HG03469 (cell line): Measurements from ENCODE around the gene LRP1.

Source experiments
- ATAC-seq: cut with Tn5 transposase; IDR thresholded peaks from one replicate; pipeline ENCODE4 v1.9.1; 2021; ENCODE audit warnings: mild to moderate bottlenecking, moderate library complexity, moderate number of reproducible peaks; ENCODE audit not compliant: unreplicated experiment

LRP1 gene

GRCh38 chr12:57188090-57188425 is 59.8 kb downstream of the LRP1 start:
- ATAC-seq, result no peak

- ATAC-seq, result no peak
Observed at GRCh38 chr12:57190037-57190436, 61.8 kb downstream of the LRP1 start.

DNA sequence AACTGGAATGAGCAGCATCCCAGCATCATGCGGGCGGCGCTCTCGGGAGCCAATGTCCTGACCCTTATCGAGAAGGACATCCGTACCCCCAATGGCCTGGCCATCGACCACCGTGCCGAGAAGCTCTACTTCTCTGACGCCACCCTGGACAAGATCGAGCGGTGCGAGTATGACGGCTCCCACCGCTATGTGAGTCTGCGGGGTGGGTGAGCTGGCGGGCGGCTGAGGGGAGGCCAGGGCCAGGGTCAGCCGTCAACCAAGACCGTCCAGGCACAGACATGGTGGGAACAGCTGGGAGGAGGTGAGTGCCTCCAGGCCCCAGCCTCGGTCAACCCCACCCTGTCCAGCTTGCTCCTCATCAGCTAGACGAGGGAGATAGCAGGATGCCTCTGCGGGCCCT is 62.5 kb downstream of the LRP1 start:
- ATAC-seq, result no peak

- no peak for ATAC-seq
Observed at GRCh38 chr12:57191410-57191809, 63.1 kb downstream of the LRP1 start.

GRCh38 chr12:57192920-57193319 is 64.6 kb downstream of the LRP1 start:
- no peak for ATAC-seq

DNA sequence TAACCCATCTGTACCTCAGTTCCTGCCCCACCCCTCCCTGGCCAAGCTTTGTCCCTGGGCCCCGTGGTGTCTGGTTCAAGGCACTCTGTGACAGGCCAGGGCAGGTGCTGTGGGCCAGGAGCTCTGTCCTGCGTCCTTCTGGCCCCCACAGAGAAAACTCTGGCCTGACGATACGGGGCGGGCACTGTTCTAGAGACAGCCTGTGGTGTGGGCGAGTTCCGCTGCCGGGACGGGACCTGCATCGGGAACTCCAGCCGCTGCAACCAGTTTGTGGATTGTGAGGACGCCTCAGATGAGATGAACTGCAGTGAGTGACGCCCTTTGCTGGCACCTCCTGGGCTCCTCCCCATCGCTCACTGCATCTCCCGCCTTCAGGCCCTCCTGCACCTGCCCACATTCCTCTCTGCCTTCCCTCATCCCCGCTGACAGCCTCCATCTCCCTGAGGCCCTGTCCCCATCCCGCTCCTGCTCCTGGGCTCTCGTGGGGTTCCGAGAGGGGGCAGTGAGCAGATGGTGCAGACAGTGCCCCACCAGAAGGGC is 65.5 kb downstream of the LRP1 start:
- no peak for ATAC-seq

- no peak for ATAC-seq
Observed at GRCh38 chr12:57194253-57194652, 66.0 kb downstream of the LRP1 start.

- ATAC-seq, result no peak
Observed at GRCh38 chr12:57195186-57195585, 66.9 kb downstream of the LRP1 start.

GRCh38 chr12:57195611-57196371 is 67.5 kb downstream of the LRP1 start:
- ATAC-seq, result no peak

GRCh38 chr12:57196439-57196838 is 68.2 kb downstream of the LRP1 start:
- ATAC-seq, result no peak

GRCh38 chr12:57196956-57197355 is 68.7 kb downstream of the LRP1 start:
- no peak for ATAC-seq

- ATAC-seq, result no peak
Observed at GRCh38 chr12:57198329-57198728, 70.0 kb downstream of the LRP1 start.

GRCh38 chr12:57199191-57199590 is 70.9 kb downstream of the LRP1 start:
- no peak for ATAC-seq

- no peak for ATAC-seq
Observed at GRCh38 chr12:57200497-57200896, 72.2 kb downstream of the LRP1 start.

- no peak for ATAC-seq
Observed at GRCh38 chr12:57201219-57201618, 72.9 kb downstream of the LRP1 start.

DNA sequence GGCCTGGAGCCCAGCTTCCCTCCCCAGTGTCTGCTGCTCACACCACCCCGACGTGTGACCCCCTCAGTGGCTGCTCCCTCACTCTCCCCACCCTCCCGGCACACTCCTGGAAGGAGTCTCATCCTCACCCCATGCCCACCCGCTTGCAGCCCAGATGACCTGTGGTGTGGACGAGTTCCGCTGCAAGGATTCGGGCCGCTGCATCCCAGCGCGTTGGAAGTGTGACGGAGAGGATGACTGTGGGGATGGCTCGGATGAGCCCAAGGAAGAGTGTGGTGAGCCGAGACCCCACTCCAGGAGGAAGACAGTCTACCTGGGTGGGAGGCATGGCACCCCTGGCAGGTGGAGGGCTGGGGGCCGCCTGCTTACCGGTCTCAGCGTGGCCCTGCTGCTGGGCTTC is 73.3 kb downstream of the LRP1 start:
- no peak for ATAC-seq

GRCh38 chr12:57202321-57202720 is 74.0 kb downstream of the LRP1 start:
- no peak for ATAC-seq

DNA sequence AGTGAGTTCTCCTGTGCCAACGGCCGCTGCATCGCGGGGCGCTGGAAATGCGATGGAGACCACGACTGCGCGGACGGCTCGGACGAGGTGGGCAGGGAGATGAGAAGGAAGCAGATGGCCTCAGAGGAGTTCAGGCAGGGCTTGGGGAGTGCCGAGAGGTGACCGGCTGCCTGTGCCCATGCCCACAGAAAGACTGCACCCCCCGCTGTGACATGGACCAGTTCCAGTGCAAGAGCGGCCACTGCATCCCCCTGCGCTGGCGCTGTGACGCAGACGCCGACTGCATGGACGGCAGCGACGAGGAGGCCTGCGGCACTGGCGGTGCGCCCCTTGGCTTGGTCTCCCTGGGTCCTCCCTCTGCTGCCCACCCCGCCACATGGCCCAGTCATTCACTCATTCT is 74.9 kb downstream of the LRP1 start:
- no peak for ATAC-seq

- ATAC-seq, result no peak
Observed at GRCh38 chr12:57203791-57204190, 75.5 kb downstream of the LRP1 start.

GRCh38 chr12:57204454-57204853 is 76.2 kb downstream of the LRP1 start:
- ATAC-seq, result no peak

DNA sequence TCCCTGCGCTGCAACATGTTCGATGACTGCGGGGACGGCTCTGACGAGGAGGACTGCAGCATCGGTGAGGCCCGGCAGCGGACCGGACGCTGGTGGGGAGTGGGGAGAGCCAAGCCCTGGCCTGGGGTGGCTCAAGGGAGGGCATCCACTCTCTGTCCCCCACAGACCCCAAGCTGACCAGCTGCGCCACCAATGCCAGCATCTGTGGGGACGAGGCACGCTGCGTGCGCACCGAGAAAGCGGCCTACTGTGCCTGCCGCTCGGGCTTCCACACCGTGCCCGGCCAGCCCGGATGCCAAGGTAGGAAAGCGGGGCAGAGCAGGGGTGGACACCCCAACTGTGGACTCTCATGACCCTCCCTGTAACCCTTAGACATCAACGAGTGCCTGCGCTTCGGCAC is 76.9 kb downstream of the LRP1 start:
- ATAC-seq, result no peak

- no peak for ATAC-seq
Observed at GRCh38 chr12:57205931-57206330, 77.6 kb downstream of the LRP1 start.
